ENCODE data around the gene TRPV4.

Gene TRPV4

DNA sequence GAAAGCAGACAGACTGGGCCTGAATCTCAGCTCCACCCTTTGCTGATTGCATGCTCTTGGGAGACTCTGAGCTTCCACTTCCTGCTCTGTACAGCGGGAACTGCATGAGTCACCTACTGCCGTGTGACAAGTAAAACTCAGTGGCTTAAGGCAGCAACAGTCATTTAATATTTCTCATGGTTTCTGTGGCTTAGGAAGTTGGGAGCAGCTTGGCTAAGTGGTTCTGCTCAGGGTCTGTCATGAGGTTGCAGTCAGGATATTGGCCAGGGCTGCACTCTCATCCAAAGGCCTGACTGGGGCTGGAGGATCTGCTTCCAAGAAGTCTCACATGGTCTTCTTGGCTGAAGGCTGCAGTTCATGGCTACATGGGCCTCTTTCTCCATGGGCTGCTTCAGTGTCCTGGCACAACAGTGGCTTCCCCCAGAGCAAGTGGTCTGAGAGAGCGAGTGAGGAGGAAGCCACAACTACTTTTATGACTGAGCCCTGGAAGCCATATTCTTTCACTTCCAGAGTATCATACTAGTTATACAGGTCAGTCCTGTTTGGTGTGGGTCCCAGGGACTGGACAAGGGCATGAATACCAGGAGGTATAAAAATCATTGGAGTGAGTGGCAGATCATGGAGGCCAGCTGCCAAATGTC is 69.9 kb downstream of the TRPV4 start (continued):
- TF ChIP-seq ZBTB11 (tag by site-specific recombination; conservative IDR thresholded peaks at IDR 0.05; ENCODE audit: low read depth), result no peak
- TF ChIP-seq, protein P1, sequence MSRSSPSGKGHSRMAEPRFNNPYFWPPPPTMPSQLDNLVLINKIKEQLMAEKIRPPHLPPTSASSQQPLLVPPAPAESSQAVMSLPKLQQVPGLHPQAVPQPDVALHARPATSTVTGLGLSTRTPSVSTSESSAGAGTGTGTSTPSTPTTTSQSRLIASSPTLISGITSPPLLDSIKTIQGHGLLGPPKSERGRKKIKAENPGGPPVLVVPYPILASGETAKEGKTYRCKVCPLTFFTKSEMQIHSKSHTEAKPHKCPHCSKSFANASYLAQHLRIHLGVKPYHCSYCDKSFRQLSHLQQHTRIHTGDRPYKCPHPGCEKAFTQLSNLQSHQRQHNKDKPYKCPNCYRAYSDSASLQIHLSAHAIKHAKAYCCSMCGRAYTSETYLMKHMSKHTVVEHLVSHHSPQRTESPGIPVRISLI (tag by site-specific recombination; IDR thresholded peaks at IDR 0.05), result no peak
- no peak for TF ChIP-seq ZBTB17 (tag by site-specific recombination; IDR thresholded peaks at IDR 0.05)
- peak; percentile 64; the same call in 1 of the 2 replicates for TF ChIP-seq ZFP69B (tag by site-specific recombination; IDR thresholded peaks at IDR 0.05)
- TF ChIP-seq SETDB1 (IDR thresholded peaks at IDR 0.05; ENCODE audit: insufficient read length, low read length), result peak; percentile 83
- TF ChIP-seq SCRT2 (tag by site-specific recombination; IDR thresholded peaks at IDR 0.05), result 0 out of 2 replicates have a peak, but pooled peaks have one; percentile 32
- no peak for TF ChIP-seq ZNF280D (tag by site-specific recombination; IDR thresholded peaks at IDR 0.05)
- TF ChIP-seq KLF10 (tag by site-specific recombination; IDR thresholded peaks at IDR 0.05), result no peak
- no peak for TF ChIP-seq KLF16 (tag by site-specific recombination; IDR thresholded peaks at IDR 0.05)
- TF ChIP-seq ZNF155 (tag by site-specific recombination; IDR thresholded peaks at IDR 0.05), result no peak
- TF ChIP-seq PBX3 (CRISPR knock-in tag; IDR thresholded peaks at IDR 0.05), result no peak
- TF ChIP-seq, protein P2, sequence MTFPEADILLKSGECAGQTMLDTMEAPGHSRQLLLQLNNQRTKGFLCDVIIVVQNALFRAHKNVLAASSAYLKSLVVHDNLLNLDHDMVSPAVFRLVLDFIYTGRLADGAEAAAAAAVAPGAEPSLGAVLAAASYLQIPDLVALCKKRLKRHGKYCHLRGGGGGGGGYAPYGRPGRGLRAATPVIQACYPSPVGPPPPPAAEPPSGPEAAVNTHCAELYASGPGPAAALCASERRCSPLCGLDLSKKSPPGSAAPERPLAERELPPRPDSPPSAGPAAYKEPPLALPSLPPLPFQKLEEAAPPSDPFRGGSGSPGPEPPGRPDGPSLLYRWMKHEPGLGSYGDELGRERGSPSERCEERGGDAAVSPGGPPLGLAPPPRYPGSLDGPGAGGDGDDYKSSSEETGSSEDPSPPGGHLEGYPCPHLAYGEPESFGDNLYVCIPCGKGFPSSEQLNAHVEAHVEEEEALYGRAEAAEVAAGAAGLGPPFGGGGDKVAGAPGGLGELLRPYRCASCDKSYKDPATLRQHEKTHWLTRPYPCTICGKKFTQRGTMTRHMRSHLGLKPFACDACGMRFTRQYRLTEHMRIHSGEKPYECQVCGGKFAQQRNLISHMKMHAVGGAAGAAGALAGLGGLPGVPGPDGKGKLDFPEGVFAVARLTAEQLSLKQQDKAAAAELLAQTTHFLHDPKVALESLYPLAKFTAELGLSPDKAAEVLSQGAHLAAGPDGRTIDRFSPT (tag by site-specific recombination; IDR thresholded peaks at IDR 0.05), result no peak
- TF ChIP-seq, protein P3, sequence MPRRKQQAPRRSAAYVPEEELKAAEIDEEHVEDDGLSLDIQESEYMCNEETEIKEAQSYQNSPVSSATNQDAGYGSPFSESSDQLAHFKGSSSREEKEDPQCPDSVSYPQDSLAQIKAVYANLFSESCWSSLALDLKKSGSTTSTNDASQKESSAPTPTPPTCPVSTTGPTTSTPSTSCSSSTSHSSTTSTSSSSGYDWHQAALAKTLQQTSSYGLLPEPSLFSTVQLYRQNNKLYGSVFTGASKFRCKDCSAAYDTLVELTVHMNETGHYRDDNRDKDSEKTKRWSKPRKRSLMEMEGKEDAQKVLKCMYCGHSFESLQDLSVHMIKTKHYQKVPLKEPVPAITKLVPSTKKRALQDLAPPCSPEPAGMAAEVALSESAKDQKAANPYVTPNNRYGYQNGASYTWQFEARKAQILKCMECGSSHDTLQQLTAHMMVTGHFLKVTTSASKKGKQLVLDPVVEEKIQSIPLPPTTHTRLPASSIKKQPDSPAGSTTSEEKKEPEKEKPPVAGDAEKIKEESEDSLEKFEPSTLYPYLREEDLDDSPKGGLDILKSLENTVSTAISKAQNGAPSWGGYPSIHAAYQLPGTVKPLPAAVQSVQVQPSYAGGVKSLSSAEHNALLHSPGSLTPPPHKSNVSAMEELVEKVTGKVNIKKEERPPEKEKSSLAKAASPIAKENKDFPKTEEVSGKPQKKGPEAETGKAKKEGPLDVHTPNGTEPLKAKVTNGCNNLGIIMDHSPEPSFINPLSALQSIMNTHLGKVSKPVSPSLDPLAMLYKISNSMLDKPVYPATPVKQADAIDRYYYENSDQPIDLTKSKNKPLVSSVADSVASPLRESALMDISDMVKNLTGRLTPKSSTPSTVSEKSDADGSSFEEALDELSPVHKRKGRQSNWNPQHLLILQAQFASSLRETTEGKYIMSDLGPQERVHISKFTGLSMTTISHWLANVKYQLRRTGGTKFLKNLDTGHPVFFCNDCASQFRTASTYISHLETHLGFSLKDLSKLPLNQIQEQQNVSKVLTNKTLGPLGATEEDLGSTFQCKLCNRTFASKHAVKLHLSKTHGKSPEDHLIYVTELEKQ (tag by site-specific recombination; IDR thresholded peaks at IDR 0.05; ENCODE audit: borderline replicate concordance), result no peak
- TF ChIP-seq ZBTB8A (tag by site-specific recombination; IDR thresholded peaks at IDR 0.05), result no peak
- no peak for TF ChIP-seq YY1 (tag by site-specific recombination; IDR thresholded peaks at IDR 0.05)
- TF ChIP-seq SP3 (tag by site-specific recombination; IDR thresholded peaks at IDR 0.05), result no peak
- no peak for TF ChIP-seq SP7 (tag by site-specific recombination; IDR thresholded peaks at IDR 0.05)
- no peak for TF ChIP-seq ZFP37 (tag by site-specific recombination; IDR thresholded peaks at IDR 0.05)
- no peak for TF ChIP-seq ZNF629 (tag by site-specific recombination; IDR thresholded peaks at IDR 0.05)
- TF ChIP-seq ZNF585B (tag by site-specific recombination; IDR thresholded peaks at IDR 0.05), result no peak
- TF ChIP-seq ZNF423 (tag by site-specific recombination; IDR thresholded peaks at IDR 0.05), result no peak
- TF ChIP-seq ZNF654 (tag by site-specific recombination; IDR thresholded peaks at IDR 0.05; ENCODE audit: low read depth), result no peak
- TF ChIP-seq ZNF660 (tag by site-specific recombination; IDR thresholded peaks at IDR 0.05), result peak; percentile 40; the same call in 1 of the 2 replicates
- TF ChIP-seq EGR2 (tag by site-specific recombination; IDR thresholded peaks at IDR 0.05; ENCODE audit: low read depth), result no peak
- TF ChIP-seq ZIC2 (tag by site-specific recombination; IDR thresholded peaks at IDR 0.05), result no peak
- TF ChIP-seq ZNF394 (tag by site-specific recombination; IDR thresholded peaks at IDR 0.05; ENCODE audit: borderline replicate concordance), result 0 out of 2 replicates have a peak, but pooled peaks have one; percentile 27
